ENCODE data around the gene MOGAT3.
A peak's percentile ranks its signal among the peaks of the same experiment; 100 is the strongest.

Gene MOGAT3

DNA sequence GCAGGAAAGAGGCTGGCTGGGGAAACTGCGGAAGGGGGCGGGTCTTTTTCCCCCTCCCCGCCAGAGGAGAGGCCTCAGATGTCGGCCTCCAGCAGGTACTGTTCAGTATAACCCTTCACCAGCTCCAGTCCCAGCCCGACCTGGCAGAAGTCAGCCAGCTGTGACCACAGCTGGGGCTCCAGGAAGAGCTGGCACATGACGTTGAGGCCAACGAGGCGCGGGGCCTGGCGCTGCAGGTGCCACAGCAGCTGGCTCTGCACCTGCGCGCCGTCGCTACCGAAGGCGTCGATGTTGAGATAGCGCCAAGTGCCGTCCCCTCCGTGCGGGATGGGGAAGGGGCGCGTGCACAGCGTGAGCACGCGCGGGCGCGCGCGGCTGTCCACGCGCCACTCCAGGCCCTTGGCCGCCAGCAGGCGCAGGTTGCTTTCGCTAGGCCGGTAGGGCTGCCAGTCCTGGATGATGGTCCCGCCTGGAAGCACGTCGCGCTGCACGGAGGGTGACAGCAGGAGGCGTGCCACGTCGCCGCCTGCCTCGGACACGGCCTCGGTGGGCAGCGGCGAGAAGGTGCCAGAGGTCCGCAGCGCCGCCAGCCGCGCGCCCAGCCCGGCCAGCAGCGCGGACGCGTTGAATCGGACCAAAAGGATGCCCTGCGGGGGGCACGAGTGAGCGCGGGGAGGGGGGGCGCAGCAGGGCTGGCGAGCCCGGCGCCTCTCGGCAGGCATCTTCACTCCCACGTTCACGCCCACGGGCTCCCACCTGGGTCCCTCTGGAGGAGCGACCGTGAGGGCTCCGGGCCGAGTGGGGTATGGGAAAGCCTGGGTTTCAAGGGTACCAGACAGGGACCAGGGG lies 28.6 kb downstream of the MOGAT3 start:
- peak; percentile 79 for DNase-seq

DNA sequence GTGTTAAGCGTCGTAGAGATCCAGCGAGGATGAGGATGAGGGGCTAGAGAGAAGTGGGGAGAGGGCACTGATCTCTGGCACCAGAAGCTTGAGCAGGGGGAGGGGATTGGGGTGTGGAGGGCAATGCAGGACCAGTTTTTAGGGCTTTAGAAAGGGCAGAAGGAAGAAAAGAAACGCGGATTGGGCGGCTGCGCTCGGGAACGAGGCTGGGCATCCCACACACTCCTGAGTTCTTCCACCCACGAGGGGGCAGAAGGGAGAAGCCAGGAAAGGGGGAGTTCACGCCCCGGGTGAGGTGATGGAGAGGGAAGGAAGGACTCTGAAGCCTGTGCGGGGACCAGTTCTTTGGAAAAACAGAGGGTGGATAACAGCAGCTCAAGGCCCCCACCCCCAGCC lies 29.4 kb downstream of the MOGAT3 start:
- DNase-seq: no peak

DNA sequence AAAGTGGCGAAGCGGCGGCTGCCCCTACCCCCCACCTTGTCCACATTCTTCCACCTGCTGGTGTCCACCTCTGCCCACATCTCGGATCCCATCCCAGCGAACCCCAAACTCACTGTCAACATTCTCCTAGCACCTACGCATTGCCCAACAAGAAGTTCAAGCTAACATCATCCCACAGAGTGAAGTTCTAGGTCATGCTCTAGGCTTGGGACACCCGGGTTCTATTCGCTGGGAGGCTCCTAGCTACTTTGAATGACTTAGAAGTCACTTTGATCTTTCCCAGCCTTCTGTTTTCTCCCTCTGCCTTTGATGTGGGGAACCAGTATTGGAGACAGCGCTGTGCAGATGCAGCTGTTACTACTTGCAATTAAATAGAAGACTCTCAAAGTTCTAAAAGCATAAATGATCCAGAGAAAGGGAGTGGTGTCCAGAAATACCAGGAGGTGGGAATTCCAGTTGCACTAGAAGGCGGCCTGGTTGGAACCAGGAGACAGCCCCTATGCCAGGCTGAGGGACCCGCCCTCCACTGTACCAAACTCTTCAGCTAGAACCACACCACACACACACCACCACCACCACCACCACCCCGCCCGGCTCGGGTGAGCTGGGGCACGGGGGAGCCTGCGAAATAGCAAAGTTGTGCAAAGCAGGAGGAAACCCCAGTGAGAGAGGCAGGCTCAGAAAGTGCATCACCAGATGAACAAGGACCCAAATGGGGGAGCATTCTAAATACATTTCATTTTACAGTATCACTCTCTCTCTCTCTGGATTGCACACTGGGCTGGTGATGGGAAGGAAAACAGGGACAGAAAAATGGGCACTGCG lies 30.0 kb downstream of the MOGAT3 start:
- no peak for DNase-seq

DNA sequence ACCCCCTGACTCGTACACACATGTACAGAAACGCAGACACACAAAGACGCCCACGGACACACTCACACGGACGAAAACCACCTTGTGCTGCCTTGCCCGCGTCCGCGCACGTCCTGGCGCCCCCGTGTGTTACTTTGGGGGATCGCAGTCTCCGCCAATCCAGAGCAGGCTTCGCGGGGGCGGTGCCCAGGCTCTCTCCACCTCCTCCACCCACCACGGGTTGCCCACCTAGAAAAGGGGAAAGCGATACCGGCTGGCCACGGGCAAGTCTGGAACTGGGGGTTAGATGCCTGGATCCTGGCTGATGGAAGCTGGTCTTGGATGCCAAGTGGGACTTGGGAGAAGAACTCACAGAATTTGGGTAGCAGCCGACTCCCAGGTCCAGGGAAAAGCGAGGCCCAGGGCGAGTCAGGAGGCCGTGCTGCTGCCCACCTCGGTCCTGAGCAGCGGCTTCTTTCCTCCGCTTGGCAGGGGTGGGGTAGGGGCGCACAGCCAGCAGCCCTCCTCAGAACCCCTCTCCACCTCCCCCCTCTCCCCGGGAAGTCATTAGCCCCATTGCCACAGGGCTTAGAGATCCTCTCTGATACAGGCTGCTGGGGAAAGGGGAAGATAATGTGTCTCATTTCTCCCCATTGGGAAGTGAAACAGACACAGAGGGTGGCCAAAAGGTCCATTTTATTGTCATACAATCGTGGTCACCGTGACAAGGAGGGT lies 30.8 kb downstream of the MOGAT3 start:
- DNase-seq: peak; percentile 63

DNA sequence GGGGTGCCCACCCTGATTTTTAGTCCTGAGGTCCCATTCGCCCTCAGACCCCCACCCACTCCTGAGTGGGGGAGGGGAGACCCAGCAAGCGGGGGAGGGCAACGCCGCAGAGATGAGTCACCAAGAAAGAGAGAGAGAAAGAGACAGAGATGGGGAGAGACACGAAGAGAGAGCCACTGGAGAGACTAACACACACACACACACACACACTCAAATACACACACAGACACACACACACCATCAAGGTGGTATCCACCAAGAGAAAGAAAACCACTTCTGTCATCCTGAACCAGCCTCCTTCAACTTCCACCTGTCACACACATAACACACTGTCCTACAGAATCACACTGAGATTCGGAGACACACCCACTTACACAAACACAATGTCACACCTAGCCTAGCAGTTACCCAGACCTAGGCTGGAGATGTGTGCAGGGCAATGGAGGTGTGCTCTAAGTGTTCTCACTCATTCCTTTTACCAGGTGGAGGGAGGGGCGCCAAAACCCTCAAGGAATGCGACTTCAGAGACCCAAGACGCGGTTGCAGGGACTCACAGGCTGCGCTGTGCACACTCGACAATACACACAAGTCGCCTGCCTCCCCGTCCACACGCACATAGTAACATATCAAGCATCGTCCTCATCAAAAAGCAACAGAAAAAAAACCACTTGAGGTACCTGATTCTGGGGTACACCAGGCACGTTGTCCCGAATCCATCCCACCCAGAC lies 31.6 kb downstream of the MOGAT3 start:
- DNase-seq: no peak

DNA sequence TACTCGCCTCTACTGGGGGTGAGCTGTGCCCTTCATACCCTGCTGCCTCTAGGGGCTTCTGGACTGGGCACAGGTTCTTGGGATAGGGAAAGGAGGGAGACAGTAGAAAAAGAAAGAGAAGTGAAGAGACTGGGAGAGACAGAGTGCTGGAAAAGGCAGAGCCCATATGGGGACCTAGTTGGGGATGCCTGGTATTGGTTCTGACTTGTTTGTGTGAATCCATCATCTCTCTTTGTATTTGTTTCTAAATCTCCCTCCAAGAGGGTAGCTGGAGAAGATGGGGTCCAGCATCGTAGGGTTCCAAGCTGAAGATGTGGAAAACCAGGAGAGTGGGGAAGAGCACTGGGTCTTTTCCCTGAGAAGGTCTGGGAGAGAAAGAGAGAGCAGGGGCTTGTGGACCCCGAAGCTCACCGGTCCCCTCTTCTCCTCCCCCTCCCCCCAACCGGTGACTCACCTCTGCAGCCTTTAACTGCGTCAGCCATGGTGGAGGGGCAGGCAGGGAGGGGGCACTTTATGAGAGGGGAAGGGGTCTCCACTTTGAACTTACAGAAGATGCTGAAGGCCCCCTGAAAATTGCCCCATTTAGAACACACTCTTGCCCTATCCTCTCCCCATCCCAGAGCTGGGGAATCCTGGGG lies 32.3 kb downstream of the MOGAT3 start:
- DNase-seq: no peak

DNA sequence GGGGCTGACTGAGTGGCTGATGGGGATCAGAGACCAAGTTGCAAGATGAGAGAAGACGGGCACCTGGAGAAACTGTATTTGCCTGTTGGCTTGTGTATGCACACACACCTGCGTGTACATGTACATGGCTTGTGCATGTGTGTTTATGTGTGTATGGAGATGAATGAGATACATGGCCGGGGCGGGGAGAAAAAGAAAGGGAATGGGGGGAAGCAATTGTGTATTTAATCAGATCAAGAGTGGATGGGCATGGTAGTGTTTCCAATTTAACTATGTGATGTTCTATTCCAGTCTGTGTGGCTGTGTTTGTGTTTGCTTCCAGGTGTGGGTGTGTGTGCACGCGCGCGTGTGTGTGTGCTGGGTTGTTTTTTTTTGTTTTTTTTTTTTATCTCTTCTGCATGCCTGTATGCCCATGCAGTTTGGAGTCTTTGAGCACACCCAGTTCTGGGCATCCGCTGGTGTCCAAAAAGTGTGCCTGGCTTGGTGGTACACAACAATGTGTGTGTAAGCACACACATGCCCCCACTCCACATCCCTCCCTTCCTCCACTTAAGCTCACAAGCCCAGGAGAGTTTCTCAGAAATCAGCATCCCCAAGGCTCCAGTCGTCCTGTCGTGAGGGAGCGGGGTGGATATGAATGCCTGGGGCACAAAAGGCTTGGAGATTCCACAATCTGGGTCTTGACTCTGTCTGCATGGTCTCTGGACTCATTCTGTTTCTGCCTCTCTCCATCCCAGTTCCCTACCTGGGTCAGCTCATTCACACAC lies 33.0 kb downstream of the MOGAT3 start:
- DNase-seq: no peak

DNA sequence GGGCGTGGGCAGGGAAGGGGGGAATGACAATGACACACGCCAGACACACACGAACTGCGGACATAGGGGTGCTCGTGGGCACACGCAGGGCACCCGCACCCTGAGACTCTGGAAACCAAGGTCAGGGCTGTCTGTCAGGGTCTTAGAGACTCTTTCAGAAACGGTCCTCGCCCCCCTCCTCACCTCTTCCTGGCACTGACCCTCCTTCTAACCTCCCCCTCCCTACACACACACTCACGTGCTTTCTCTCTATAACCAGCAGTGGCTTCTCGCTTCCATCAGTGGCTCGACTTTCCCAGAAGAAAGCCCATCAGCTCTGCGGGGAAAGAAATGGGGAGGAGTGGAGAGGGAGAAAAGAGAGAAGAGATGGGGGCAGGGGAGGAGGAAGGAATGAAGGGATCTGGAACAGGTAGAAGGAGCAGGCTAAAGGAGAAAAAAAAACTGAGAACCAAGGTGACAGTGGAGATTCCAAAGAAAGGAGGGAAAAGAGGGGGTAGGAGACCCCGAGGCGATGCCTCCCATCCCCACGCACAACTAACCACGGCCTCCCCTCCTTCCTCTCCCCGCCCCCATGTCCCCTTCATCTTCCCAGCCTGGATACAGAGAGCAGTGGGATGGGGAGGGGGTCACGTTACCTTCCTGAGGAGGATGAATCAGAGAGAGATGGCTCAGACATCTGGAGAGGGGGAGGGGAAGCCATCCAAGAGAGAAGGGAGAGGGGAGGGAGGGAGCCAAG lies 33.8 kb downstream of the MOGAT3 start:
- DNase-seq: peak; percentile 22

DNA sequence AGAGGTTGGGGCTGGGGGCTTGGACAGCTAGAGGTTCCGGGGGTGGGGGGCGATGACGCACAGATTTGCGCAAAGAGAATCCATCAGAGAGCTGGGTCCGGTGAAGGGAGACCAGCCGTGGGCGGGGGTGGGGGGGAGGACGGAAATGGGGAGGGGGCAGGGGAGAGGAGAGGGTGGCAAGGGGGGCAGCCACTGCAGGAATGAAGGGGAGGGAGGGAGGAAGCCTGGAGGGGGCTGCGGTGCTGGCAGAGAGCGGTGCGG lies 34.3 kb downstream of the MOGAT3 start:
- no peak for DNase-seq

DNA sequence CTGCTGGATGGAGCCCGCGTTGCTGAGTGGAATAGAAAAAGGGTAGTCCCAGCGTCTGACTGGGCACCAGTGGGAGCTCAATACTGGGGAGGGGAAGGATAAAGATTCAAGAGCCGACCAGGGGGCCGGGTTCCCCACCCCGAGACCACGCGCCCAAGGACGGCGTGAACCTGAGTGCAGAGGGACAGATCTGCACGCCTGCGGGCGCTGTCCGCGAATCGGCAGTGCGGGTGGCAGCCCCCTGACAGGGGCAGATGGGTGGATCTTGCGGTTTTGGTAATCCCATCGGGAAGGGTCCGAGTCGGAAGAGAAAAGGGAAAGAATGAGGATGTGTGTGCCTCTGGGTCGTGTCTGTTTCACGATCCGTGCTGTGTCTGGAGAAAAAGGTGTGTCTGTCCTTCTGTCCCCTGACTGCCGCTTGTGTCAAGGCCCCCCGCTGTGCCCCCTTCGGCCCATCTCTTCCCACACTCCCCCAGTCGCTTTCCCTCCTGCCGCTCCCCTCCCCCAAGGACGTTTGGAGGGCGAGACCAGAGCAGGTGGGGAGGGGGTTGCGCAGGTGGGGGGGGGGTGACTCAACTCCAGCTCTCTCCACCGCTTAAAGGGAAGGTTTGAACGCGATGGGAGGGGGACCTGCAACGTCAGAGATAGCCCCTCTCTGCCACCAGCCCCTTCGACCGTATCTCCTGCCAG lies 34.7 kb downstream of the MOGAT3 start:
- DNase-seq: no peak

DNA sequence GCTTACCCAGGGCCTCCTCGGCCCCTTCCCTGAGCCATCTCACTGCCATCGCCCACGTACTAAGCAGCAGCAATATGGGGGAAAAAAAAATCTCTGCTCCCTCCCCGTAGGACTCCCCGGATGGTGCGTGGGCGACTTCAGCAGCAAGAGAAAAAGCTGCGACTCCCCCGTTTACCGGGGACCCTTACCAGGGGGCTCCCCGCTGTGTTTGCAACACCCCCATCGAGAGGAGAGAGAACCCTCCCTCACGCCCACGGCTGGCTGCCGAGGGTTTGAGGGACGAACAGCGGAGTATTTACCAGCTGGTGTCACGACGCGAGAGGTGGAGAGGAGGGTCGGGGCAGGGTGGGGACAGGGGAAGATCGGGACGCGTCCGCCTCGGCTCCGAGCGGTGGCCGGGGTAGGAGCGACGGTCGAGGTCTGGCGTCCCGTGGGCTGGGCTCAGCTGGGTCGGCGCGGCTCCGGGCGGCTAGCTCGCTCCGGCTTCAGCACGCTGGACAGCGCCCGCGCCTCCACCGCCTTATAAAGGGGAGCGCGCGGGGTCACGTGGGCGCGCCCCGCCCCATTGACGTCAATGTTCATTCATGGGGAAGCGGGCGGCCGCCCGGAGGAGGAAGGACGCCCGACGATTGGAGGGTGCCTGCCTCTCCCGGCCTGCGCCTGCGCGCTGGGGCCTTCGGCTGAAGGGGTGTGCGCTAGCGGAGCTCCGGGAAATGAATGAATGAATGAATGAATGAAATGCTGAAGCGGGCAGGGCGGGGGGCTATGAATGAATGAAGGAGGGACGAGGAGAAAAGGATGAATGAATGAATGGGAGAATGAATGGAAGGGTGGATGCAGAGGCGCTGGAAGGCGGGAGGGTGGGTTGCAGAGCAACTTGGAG lies 35.5 kb downstream of the MOGAT3 start, which contains the start of gene VGF:
Gene VGF (minus strand): TSS at position 495 of the 883 bp plus-strand sequence. CDS start 726 bp downstream, outside the sequence.
- peak; percentile 89 for DNase-seq

DNA sequence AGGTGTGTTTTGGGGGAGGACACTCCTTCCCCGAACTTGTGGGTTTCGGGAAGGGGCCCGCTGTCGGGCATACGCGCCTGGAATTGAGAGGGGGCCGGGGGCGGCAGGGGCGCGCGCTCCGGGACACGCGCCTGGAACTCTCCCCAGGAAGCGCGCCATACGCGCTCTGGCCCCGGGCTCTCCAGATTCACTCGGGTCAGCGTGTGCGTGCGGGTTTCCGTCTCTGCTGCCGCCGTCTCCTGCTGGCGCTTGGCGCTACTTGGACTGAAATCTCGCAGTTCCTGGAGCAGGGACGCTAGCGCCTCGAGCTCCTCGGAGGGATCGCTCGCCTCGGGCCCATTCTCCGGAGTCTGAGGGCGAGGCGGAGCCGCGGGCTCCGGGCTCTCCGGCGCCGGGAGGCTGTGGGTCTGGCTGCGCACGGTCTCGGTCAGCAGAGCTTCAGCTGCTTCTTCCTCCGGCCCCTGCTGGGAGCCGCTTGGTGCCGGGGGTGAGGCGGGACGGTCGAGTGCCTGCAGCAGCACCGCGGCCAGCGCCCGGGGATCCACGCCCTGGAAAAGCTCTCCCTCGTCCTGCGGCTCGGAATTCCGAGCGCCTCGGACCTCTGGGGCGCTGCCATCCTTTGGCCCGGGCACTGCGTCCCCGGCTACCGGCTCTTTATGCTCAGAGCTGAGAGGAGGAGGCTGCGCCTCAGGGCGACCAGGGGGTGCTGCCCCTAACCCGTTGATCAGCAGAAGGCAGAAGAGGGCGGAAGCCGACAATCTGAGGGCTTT lies 36.6 kb downstream of the MOGAT3 start:
- DNase-seq: peak; percentile 20

DNA sequence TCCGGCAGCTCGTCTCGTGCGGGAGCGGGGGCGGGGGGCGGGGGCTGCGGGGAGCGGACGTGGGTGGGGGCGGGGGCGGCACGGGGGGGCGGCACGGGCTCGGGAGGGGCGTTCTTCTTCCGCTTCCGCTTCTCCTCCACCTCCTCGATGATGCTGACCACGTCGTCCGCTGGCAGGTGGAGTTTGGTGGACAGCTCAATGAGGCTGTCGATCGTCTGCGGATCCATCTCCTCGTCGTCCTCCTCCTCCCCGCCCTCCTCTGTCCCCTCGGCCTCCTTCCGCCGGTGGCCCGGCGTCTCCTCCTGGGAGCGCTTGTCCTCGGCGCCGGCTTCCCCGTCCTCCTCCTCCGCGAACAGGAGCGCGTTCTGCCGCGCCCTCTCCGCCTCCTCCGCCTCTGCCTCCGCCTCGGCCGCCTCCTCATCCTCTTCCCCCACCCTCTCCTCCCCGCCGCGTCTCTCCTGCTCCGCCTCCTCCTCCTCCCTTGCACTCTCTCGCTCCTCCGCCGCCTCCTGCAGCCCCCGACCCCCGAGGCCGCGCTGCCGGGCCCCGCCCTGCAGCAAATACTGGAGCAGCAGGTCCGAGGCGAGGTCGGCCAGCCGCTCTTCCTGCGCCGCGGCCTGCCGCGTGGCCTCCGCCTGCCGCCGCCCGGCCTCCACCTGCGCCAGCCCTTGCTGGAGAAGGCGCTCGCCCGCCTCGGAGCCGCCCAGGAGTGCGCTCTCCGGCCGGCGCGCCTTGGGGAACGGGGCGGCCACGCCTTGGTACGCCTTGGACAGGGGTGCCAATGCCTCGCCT lies 37.4 kb downstream of the MOGAT3 start:
- DNase-seq: peak; percentile 65

DNA sequence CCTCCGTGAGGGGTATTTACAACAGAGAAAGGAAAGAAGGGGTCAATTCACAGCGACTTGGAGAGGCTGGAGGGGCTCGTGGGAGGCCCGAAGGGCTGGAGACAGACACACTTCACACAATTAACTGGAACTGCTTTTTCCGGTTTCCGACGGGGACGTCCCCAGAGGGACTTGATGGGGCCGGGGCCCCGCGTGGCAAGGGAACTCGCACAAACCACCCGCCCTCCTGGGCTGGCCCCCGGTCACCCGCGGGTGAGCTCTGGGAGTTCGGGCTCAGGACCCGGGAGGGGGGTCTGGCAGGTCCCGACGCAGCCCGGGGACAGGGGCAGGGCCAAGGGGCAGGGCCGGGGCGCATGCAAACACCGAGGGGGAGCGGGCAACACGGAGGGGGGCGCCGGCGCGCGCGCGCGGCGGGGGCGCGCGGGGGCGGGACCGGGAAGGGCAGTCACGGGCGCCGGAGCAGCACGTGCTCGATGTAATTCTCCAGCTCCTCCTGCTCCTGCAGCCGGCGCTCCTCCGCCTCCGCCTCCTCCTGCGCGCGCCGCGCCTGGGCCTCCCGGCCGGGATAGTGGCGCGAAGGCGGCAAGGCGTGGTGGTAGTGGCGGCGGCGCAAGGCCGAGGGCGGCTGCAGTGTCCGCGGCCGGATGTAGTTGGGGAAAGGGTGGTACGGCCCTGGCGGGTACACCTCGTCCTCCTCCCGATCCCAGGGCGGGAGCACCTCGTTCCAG lies 38.1 kb downstream of the MOGAT3 start:
- DNase-seq: peak; percentile 45

DNA sequence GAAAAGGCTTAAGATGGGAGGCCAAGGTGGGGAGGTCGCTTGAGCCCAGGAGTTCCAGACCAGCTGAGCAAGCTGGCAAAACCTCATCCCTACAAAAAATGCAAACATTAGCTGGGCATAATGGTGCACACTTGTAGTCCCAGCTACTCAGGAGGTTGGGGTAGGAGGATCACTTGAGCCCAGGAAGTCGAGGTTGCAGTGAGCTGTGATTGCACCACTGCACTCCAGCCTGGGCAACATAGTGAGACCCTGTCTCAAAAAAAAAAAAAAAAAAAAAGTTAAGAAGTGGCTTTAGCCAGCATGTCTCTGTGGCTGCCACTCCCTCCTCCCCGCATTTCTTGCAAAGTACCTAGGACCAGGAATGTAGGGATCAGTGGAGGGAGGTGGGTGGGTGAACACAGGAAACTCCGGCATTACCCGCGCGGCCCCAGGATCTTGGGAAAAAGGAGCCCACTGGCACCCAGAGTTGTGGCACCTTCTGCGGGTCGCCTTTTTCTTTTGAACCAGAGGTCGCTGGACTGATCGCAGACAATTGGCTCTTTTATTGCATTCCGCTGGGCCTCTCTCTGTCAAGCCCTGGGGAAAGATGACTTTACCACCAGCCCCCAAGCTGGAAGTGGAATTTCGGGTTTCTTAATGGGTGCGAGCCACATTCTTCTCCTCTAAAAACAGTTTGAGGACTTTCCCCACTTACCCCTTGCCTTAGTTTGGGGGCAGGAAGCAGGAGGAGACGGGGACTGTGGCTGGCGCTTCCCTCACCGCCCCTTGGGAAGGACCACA lies 39.0 kb downstream of the MOGAT3 start:
- no peak for DNase-seq

DNA sequence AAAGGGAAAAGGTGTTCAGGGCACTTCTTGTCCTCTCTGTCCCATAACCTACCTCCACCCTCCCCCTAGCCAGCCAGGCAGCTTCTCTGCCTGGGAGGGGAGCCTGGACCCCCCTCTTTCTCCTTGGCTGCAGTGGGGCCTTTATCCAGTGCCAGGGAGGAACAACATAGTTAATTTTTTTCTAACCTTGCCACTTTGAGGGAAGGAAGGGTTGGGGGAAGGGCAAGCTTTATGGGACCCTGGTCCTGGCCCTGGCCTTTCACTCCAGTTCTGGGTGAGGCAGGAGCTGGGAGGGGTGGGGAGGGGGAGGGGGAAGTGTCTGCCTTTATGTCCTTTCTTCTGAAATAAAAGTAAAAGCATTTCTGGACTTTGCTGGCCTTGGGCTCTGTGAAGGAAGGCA lies 39.9 kb downstream of the MOGAT3 start:
- DNase-seq: no peak
